SK-N-SH (cell line): ENCODE results near the gene CD248. TPM values are rescaled to one million over a fixed set of nuclear protein-coding genes. Genes with fewer than 3 reads are reported as not detected.

Experiments
- CTCF ChIA-PET: fragments of 300-600, 350-600 bp; formaldehyde crosslinking; extraction: SDS; loops from one replicate; lab custom pipeline; 2021; lab: Yijun Ruan, JAX
- POLR2A ChIA-PET: fragments of 350-600 bp; sonication (Branson Sonifier 250); formaldehyde crosslinking; extraction: SDS; loops from one replicate; lab custom pipeline; 2020; ENCODE audit warnings: antibody characterized with exemption, inconsistent platforms; lab: Yijun Ruan, JAX
- DNase-seq: peaks from one replicate; pipeline ENCODE4 v3.0.0; 2012
- H2AFZ ChIP-seq: fragments of 200-600 bp; sonication (generic); 2 replicates; pipeline ENCODE4 v1.8.1; 2016; ENCODE audit warnings: antibody characterized with exemption, mild to moderate bottlenecking, low read depth
- H3F3A ChIP-seq: fragments of 200-600 bp; sonication (generic); replicated peaks from 2 replicates; pipeline ENCODE3; 2016; ENCODE audit warnings: antibody characterized with exemption, mild to moderate bottlenecking; ENCODE audit not compliant: insufficient read depth
- H3K27ac ChIP-seq, 2 experiments: fragments of 200-500 bp in 1 of 2; fragments of 200-600 bp in 1 of 2; sonication (Bioruptor generic) in 1 of 2; sonication (generic), shearing (Covaris generic) in 1 of 2; 2 replicates each; pipeline versions ENCODE4 v1.5.1 to v1.6.1; 2014 to 2016; ENCODE audit warnings: low read depth in 2 of 2, inconsistent platforms in 1 of 2, low read length in 1 of 2, mild to moderate bottlenecking in 1 of 2, mixed read lengths in 1 of 2
- H3K27me3 ChIP-seq: fragments of 200-600 bp; sonication (generic), shearing (Covaris generic); 2 replicates; pipeline ENCODE4 v1.6.1; 2016; ENCODE audit warnings: mixed run types; ENCODE audit not compliant: insufficient read depth
- H3K36me3 ChIP-seq, 2 experiments: fragments of 200-500 bp in 1 of 2; fragments of 200-600 bp in 1 of 2; sonication (Bioruptor generic) in 1 of 2; sonication (generic) in 1 of 2; replicated peaks in 1 of 2; 2 replicates each; pipeline versions ENCODE3 to v1.5.1; 2014 to 2016; ENCODE audit warnings: low read length in 1 of 2, mild to moderate bottlenecking in 1 of 2; ENCODE audit not compliant: insufficient read depth in 2 of 2, control insufficient read depth in 1 of 2
- H3K4me1 ChIP-seq, 2 experiments: fragments of 200-500 bp in 1 of 2; fragments of 200-600 bp in 1 of 2; sonication (Bioruptor generic) in 1 of 2; sonication (generic), shearing (Covaris generic) in 1 of 2; 2 replicates each; pipeline versions ENCODE4 v1.5.1 to v1.6.1; 2014 to 2016; ENCODE audit warnings: low read depth in 1 of 2, low read length in 1 of 2, mixed run types in 1 of 2; ENCODE audit not compliant: insufficient read depth in 2 of 2, control insufficient read depth in 1 of 2
- H3K4me2 ChIP-seq: fragments of 200-600 bp; sonication (generic), shearing (Covaris generic); 2 replicates; pipeline ENCODE4 v1.6.1; 2017; ENCODE audit warnings: mixed run types
- H3K4me3 ChIP-seq, 2 experiments: fragments of 200-500 bp in 1 of 2; fragments of 200-600 bp in 1 of 2; sonication (Bioruptor generic) in 1 of 2; sonication (generic), shearing (Covaris generic) in 1 of 2; 2 replicates each; pipeline versions ENCODE4 v1.5.1 to v1.8.1; 2014 to 2016; ENCODE audit warnings: low read depth in 2 of 2, inconsistent platforms in 1 of 2, low read length in 1 of 2, mild to moderate bottlenecking in 1 of 2, mixed read lengths in 1 of 2, moderate library complexity in 1 of 2
- H3K79me2 ChIP-seq: fragments of 200-600 bp; sonication (generic); 2 replicates; pipeline ENCODE4 v1.8.1; 2017; ENCODE audit warnings: mild to moderate bottlenecking; ENCODE audit not compliant: insufficient read depth
- H3K9ac ChIP-seq: fragments of 200-600 bp; sonication (generic); 2 replicates; pipeline ENCODE4 v1.6.1; 2017; ENCODE audit warnings: mixed run types
- H3K9me2 ChIP-seq: fragments of 200-600 bp; sonication (generic); 2 replicates; pipeline ENCODE4 v1.6.1; 2017; ENCODE audit warnings: mixed run types
- H3K9me3 ChIP-seq: fragments of 200-600 bp; sonication (generic); 2 replicates; pipeline ENCODE4 v1.6.1; 2017; ENCODE audit warnings: mixed run types, mild to moderate bottlenecking, moderate library complexity
- H4K20me1 ChIP-seq: fragments of 200-600 bp; sonication (generic); 2 replicates; pipeline ENCODE4 v1.6.1; 2017; ENCODE audit warnings: mild to moderate bottlenecking, mixed run types; ENCODE audit not compliant: insufficient read depth
- CHD2 ChIP-seq: fragments of 150-350 bp; IDR thresholded peaks from 2 replicates; pipeline ENCODE4 v1.6.1; 2018; ENCODE audit warnings: low read length; ENCODE audit not compliant: partially characterized antibody
- ELF1 ChIP-seq: IDR thresholded peaks from 2 replicates; pipeline ENCODE4 v1.4.0; 2012
- EP300 ChIP-seq, 2 experiments: IDR thresholded peaks; 2 replicates each; pipeline versions ENCODE4 v1.4.0 to v1.6.1; 2012; ENCODE audit warnings: borderline replicate concordance in 1 of 2, low read depth in 1 of 2, low read length in 1 of 2
- EZH2phosphoT487 ChIP-seq: fragments of 200-600 bp; sonication (generic); IDR thresholded peaks from 2 replicates; pipeline ENCODE4 v1.6.1; 2017; ENCODE audit warnings: low read depth, mixed run types, mild to moderate bottlenecking, antibody characterized with exemption, moderate library complexity, borderline replicate concordance
- FOSL2 ChIP-seq: IDR thresholded peaks from 2 replicates; pipeline ENCODE4 v1.4.0; 2012; ENCODE audit warnings: low read depth, mild to moderate bottlenecking, moderate library complexity, borderline replicate concordance
- FOXJ3 ChIP-seq: sonication (generic); formaldehyde crosslinking; IDR thresholded peaks from 2 replicates; pipeline ENCODE4 v1.5.1; 2020; ENCODE audit warnings: mild to moderate bottlenecking, missing genetic modification reagents
- FOXM1 ChIP-seq: IDR thresholded peaks from 2 replicates; pipeline ENCODE4 v1.4.0; 2012; ENCODE audit warnings: low read depth, mild to moderate bottlenecking
- GATA2 ChIP-seq: sonication (generic); formaldehyde crosslinking; IDR thresholded peaks from 2 replicates; pipeline ENCODE4 v1.5.0; 2020; ENCODE audit warnings: mild to moderate bottlenecking, missing genetic modification reagents
- JUND ChIP-seq: IDR thresholded peaks from 2 replicates; pipeline ENCODE4 v1.4.0; 2012
- MEF2A ChIP-seq: IDR thresholded peaks from 2 replicates; pipeline ENCODE4 v1.4.0; 2012; ENCODE audit warnings: low read depth, borderline replicate concordance
- NRF1 ChIP-seq: IDR thresholded peaks from 2 replicates; pipeline ENCODE4 v1.6.1; 2012; ENCODE audit warnings: low read depth, mild to moderate bottlenecking, low read length
- RAD21 ChIP-seq: IDR thresholded peaks from 2 replicates; pipeline ENCODE4 v1.6.1; 2012; ENCODE audit warnings: mild to moderate bottlenecking, low read length
- RCOR1 ChIP-seq: fragments of 150-350 bp; IDR thresholded peaks from 2 replicates; pipeline ENCODE4 v1.6.1; 2017; ENCODE audit warnings: antibody characterized with exemption, low read length
- RXRA ChIP-seq: IDR thresholded peaks from 2 replicates; pipeline ENCODE4 v1.4.0; 2012; ENCODE audit warnings: low read depth, mild to moderate bottlenecking, borderline replicate concordance
- SIN3A ChIP-seq: IDR thresholded peaks from 2 replicates; pipeline ENCODE4 v1.6.1; 2012; ENCODE audit warnings: low read depth, mild to moderate bottlenecking, low read length, moderate library complexity, borderline replicate concordance
- SMC3 ChIP-seq: IDR thresholded peaks from 2 replicates; pipeline ENCODE4 v1.6.1; 2012; ENCODE audit warnings: low read depth, low read length, improper control_type of control experiment
- TAF1 ChIP-seq: IDR thresholded peaks from 2 replicates; pipeline ENCODE4 v1.6.1; 2012; ENCODE audit warnings: low read depth, mild to moderate bottlenecking, low read length, moderate library complexity, borderline replicate concordance
- USF1 ChIP-seq: IDR thresholded peaks from 2 replicates; pipeline ENCODE4 v1.4.0; 2012; ENCODE audit warnings: low read depth, borderline replicate concordance
- WGBS: methylation state at CpG from one replicate; pipeline ENCODE4 v1.1.6; 2017; ENCODE audit warnings: low lambda C conversion rate; 5-methylcytosine and 5-hydroxymethylcytosine counted together
- polyA plus RNA-seq, 3 experiments: library from polyadenylated mRNA; depleted of rRNA; stranded (reverse); fragments of >200 nt; gene quantifications; 2 replicates each; pipeline ENCODE4 v1.2.3, GENCODE V29; 2012
- TF ChIP-seq, protein P1 (sequence below): IDR thresholded peaks from 2 replicates; pipeline ENCODE4 v1.4.0; 2012; ENCODE audit warnings: low read depth, borderline replicate concordance
- TF ChIP-seq, protein P2 (sequence below): IDR thresholded peaks from 2 replicates; pipeline ENCODE4 v1.4.0; 2012; ENCODE audit warnings: low read depth
- TF ChIP-seq, protein P3 (sequence below): IDR thresholded peaks from 2 replicates; pipeline ENCODE4; 2012
- TF ChIP-seq, protein P4 (sequence below): IDR thresholded peaks from 2 replicates; pipeline ENCODE4 v1.6.1; 2012; ENCODE audit warnings: mild to moderate bottlenecking, low read depth, low read length, moderate library complexity

The CD248 gene
- polyA plus RNA-seq, 1 of the 3 experiments (the other 2 are of a cell fraction) = 7.7 TPM

DNA sequence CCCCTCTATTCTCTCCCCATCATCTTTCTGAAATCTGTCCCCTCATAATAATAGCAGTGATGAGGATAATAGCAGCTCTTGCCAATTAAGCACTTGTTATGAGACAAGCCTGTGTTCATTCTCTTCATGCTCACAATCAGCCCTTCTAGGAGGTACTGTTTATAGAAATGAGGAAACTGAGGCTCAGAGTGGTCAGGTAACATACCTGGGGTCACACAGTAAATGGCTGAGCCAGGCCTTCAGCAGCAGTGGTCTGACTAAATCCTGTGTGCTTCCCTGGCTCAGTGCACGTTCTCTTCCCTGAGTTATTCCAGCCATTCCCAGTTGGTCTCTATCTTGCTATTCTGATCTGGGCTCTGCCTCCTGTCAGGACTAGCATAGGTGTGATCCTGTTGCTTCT is 42.6 kb downstream of the CD248 start:
- 57% methylated on average over 1 of the region's 1 CpG for WGBS
- Histone ChIP-seq H2AFZ (no peak overlapping the region), H3K36me3 (peaks cover 26 to 45% of the 10 kb centered on the region in 2 experiments), H3K4me2 (no peak overlapping the region), H3F3A (peaks cover 17% of the 10 kb centered on the region), H3K4me3 (no peak overlapping the region), H3K9me3 (no peaks in the 10 kb centered on the region), H3K79me2 (peaks cover 29% of the 10 kb centered on the region), H3K9ac (no peak overlapping the region), H4K20me1 (no peaks in the 10 kb centered on the region; the same call in none of the 2 replicates), H3K27me3 (no peaks in the 10 kb centered on the region), H3K27ac (no peak overlapping the region), H3K9me2 (no peaks in the 10 kb centered on the region), H3K4me1 (peaks cover 11 to 12% of the 10 kb centered on the region in 2 experiments; a peak in 2 of 4 replicates)
- no peak for DNase-seq
- CTCF ChIA-PET = interaction anchor here (0.9 kb wide), 1 partner anchor 9 kb away, joined by 3 read pairs; no protein-coding TSS in a partner anchor
- TF ChIP-seq FOXM1 (no peak), RXRA (no peak)
- POLR2A ChIA-PET = no interaction called here

- WGBS = 100% methylated on average over 1 of the region's 2 CpGs
- ChIA-PET POLR2A (no interaction called here), CTCF (interaction anchor here (1.0 to 9.4 kb wide), 2 partner anchors 8 to 14 kb away, joined by 5 to 111 read pairs; partner anchors contain the start of gene CNIH2)
- H3K9me2 ChIP-seq = no peaks in the 10 kb centered on the region
- H2AFZ ChIP-seq = no peak overlapping the region
- TF ChIP-seq, protein P1, sequence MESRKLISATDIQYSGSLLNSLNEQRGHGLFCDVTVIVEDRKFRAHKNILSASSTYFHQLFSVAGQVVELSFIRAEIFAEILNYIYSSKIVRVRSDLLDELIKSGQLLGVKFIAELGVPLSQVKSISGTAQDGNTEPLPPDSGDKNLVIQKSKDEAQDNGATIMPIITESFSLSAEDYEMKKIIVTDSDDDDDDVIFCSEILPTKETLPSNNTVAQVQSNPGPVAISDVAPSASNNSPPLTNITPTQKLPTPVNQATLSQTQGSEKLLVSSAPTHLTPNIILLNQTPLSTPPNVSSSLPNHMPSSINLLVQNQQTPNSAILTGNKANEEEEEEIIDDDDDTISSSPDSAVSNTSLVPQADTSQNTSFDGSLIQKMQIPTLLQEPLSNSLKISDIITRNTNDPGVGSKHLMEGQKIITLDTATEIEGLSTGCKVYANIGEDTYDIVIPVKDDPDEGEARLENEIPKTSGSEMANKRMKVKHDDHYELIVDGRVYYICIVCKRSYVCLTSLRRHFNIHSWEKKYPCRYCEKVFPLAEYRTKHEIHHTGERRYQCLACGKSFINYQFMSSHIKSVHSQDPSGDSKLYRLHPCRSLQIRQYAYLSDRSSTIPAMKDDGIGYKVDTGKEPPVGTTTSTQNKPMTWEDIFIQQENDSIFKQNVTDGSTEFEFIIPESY = no peak
- TF ChIP-seq FOXJ3 (CRISPR knock-in tag) (no peak), RCOR1 (no peak), FOSL2 (no peak), EP300 (IDR thresholded peaks at IDR 0.05; ENCODE audit: borderline replicate concordance in 1 of 2, low read depth in 1 of 2, low read length in 1 of 2) (no peak), SMC3 (no peak), JUND (no peak), NRF1 (no peak), GATA2 (CRISPR knock-in tag) (no peak), RAD21 (no peak), USF1 (no peak), ELF1 (no peak), SIN3A (no peak), TAF1 (no peak), MEF2A (no peak), CHD2 (no peak), EZH2phosphoT487 (no peak)
- TF ChIP-seq, protein P2, sequence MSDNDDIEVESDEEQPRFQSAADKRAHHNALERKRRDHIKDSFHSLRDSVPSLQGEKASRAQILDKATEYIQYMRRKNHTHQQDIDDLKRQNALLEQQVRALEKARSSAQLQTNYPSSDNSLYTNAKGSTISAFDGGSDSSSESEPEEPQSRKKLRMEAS = no peak
- TF ChIP-seq, protein P3, sequence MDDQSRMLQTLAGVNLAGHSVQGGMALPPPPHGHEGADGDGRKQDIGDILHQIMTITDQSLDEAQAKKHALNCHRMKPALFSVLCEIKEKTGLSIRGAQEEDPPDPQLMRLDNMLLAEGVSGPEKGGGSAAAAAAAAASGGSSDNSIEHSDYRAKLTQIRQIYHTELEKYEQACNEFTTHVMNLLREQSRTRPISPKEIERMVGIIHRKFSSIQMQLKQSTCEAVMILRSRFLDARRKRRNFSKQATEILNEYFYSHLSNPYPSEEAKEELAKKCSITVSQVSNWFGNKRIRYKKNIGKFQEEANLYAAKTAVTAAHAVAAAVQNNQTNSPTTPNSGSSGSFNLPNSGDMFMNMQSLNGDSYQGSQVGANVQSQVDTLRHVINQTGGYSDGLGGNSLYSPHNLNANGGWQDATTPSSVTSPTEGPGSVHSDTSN = no peak
- TF ChIP-seq, protein P4, sequence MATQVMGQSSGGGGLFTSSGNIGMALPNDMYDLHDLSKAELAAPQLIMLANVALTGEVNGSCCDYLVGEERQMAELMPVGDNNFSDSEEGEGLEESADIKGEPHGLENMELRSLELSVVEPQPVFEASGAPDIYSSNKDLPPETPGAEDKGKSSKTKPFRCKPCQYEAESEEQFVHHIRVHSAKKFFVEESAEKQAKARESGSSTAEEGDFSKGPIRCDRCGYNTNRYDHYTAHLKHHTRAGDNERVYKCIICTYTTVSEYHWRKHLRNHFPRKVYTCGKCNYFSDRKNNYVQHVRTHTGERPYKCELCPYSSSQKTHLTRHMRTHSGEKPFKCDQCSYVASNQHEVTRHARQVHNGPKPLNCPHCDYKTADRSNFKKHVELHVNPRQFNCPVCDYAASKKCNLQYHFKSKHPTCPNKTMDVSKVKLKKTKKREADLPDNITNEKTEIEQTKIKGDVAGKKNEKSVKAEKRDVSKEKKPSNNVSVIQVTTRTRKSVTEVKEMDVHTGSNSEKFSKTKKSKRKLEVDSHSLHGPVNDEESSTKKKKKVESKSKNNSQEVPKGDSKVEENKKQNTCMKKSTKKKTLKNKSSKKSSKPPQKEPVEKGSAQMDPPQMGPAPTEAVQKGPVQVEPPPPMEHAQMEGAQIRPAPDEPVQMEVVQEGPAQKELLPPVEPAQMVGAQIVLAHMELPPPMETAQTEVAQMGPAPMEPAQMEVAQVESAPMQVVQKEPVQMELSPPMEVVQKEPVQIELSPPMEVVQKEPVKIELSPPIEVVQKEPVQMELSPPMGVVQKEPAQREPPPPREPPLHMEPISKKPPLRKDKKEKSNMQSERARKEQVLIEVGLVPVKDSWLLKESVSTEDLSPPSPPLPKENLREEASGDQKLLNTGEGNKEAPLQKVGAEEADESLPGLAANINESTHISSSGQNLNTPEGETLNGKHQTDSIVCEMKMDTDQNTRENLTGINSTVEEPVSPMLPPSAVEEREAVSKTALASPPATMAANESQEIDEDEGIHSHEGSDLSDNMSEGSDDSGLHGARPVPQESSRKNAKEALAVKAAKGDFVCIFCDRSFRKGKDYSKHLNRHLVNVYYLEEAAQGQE = no peak
- peaks cover 26 to 45% of the 10 kb centered on the region in 2 experiments for H3K36me3 ChIP-seq
- no peak for DNase-seq
- H3K4me1 ChIP-seq = peaks cover 7 to 11% of the 10 kb centered on the region in 2 experiments; a peak in 2 of 4 replicates
- peaks cover 34% of the 10 kb centered on the region for H3K79me2 ChIP-seq
- no peaks in the 10 kb centered on the region; the same call in none of the 2 replicates for H4K20me1 ChIP-seq
- H3F3A ChIP-seq = peaks cover 20% of the 10 kb centered on the region
- H3K4me3 ChIP-seq = no peak overlapping the region
- no peak overlapping the region for H3K27ac ChIP-seq
- H3K9ac ChIP-seq = no peak overlapping the region
- no peak overlapping the region for H3K4me2 ChIP-seq
- no peaks in the 10 kb centered on the region for H3K9me3 ChIP-seq
- no peaks in the 10 kb centered on the region for H3K27me3 ChIP-seq
Observed at GRCh38 chr11:66272596-66272995, 44.2 kb downstream of the CD248 start.
